Activated CD8-positive, alpha-beta T cell treated with anti-CD3 and anti-CD28 coated beads for 36 hours (primary cell): ENCODE measurements around the gene GHRHR. TPM values are rescaled to one million over a fixed set of nuclear protein-coding genes. Genes with fewer than 3 reads are reported as not detected.

Experiments used
- ATAC-seq: fragments of 200-7000 bp; cut with Tn5 transposase; one replicate; pipeline ENCODE4 v1.10.0; 2021; ENCODE audit warnings: mild to moderate bottlenecking, moderate library complexity
- CTCF ChIA-PET: fragments of 350-600 bp; sonication (Branson Sonifier 250); formaldehyde crosslinking; loops from one replicate; lab custom pipeline; 2021; ENCODE audit warnings: antibody characterized with exemption; lab: Charles Lee
- POLR2A ChIA-PET: fragments of 350-600 bp; sonication (Branson Sonifier 250); formaldehyde crosslinking; loops from one replicate; lab custom pipeline; 2021; ENCODE audit warnings: antibody characterized with exemption; lab: Charles Lee
- DNase-seq: peaks from one replicate; pipeline ENCODE4 v3.0.0-alpha.2; 2020
- H3K27ac Mint-ChIP-seq: one replicate; pipeline ENCODE4 v1.8.0; 2021; ENCODE audit warnings: mild to moderate bottlenecking, mixed read lengths
- H3K27me3 Mint-ChIP-seq: one replicate; pipeline ENCODE4 v1.8.0; 2021; ENCODE audit warnings: mixed read lengths
- H3K36me3 Mint-ChIP-seq: one replicate; pipeline ENCODE4 v1.8.0; 2021; ENCODE audit warnings: low read depth, mixed read lengths
- H3K4me1 Mint-ChIP-seq: one replicate; pipeline ENCODE4 v1.8.0; 2021; ENCODE audit warnings: low read depth, mixed read lengths
- H3K4me3 Mint-ChIP-seq: one replicate; pipeline ENCODE4 v1.8.0; 2021; ENCODE audit warnings: mild to moderate bottlenecking, moderate library complexity, mixed read lengths
- H3K9me3 Mint-ChIP-seq: one replicate; pipeline ENCODE4 v1.8.0; 2021; ENCODE audit warnings: mixed read lengths
- CTCF ChIP-seq: fragments of 200-600 bp; IDR thresholded peaks from one replicate; pipeline ENCODE4 v1.8.0; 2022; ENCODE audit warnings: antibody characterized with exemption, mild to moderate bottlenecking
- intact Hi-C: fragments of 100-400 bp; cut with micrococcal nuclease; formaldehyde crosslinking; loops from one replicate; pipeline ENCODE4 v1.10.0; 2022
- total RNA-seq, 2 experiments: library from RNA; stranded (reverse); gene quantifications; one replicate each; pipeline ENCODE4 v1.2.3, GENCODE V29; 2021

Gene GHRHR
- total RNA-seq, 2 experiments from 2014 or later = not detected

GRCh38 chr7:30992414-30992813 lies 28.7 kb downstream of the GHRHR start:
- intact Hi-C loops = no loop called here
- Mint-ChIP-seq H3K27ac (no peak overlapping the region), H3K27me3 (peaks cover 2% of the 10 kb centered on the region), H3K4me1 (no peaks in the 10 kb centered on the region), H3K4me3 (no peak overlapping the region), H3K36me3 (no peaks in the 10 kb centered on the region), H3K9me3 (no peaks in the 10 kb centered on the region)
- DNase-seq (no peak), ATAC-seq (no peak)
- TF ChIP-seq CTCF = no peak
- CTCF ChIA-PET = interaction anchor here (1.1 to 1.7 kb wide), 2 partner anchors 9 to 130 kb away, joined by 5 to 7 read pairs; no protein-coding TSS in a partner anchor
- POLR2A ChIA-PET = no interaction called here

- ATAC-seq = no peak
- ChIA-PET CTCF (interaction anchor here (1.1 to 3.4 kb wide), 3 partner anchors 11 to 140 kb away, joined by 3 to 16 read pairs (median 6); no protein-coding TSS in a partner anchor), POLR2A (no interaction called here)
- H3K27me3 Mint-ChIP-seq = no peaks in the 10 kb centered on the region
- no peaks in the 10 kb centered on the region for H3K9me3 Mint-ChIP-seq
- no peak overlapping the region for H3K27ac Mint-ChIP-seq
- DNase-seq = no peak
- no peaks in the 10 kb centered on the region for H3K4me1 Mint-ChIP-seq
- no peak overlapping the region for H3K4me3 Mint-ChIP-seq
- H3K36me3 Mint-ChIP-seq = no peaks in the 10 kb centered on the region
- no peak for TF ChIP-seq CTCF
- intact Hi-C loops = no loop called here
Measured at GRCh38 chr7:30994206-30995100, 30.7 kb downstream of the GHRHR start.

- POLR2A ChIA-PET = no interaction called here
- no peak for TF ChIP-seq CTCF
- Mint-ChIP-seq H3K27me3 (peaks cover 1% of the 10 kb centered on the region), H3K4me3 (no peak overlapping the region), H3K27ac (no peak overlapping the region), H3K9me3 (no peaks in the 10 kb centered on the region), H3K4me1 (no peaks in the 10 kb centered on the region), H3K36me3 (no peaks in the 10 kb centered on the region)
- intact Hi-C loops = no loop called here
- ATAC-seq (no peak), DNase-seq (no peak)
- CTCF ChIA-PET = interaction anchor here (1.1 to 3.4 kb wide), 2 partner anchors 12 to 127 kb away, joined by 3 to 16 read pairs; no protein-coding TSS in a partner anchor
Measured at GRCh38 chr7:30995536-30995935, 31.8 kb downstream of the GHRHR start.

- intact Hi-C loops = no loop called here
- Mint-ChIP-seq H3K36me3 (no peaks in the 10 kb centered on the region), H3K4me1 (no peaks in the 10 kb centered on the region), H3K4me3 (no peak overlapping the region), H3K27ac (no peak overlapping the region), H3K9me3 (no peaks in the 10 kb centered on the region), H3K27me3 (peaks cover 1% of the 10 kb centered on the region)
- POLR2A ChIA-PET = no interaction called here
- CTCF ChIA-PET = interaction anchor here (3.4 kb wide), 1 partner anchor 12 kb away, joined by 16 read pairs; no protein-coding TSS in a partner anchor
- no peak for TF ChIP-seq CTCF
- DNase-seq (no peak), ATAC-seq (no peak)
Measured at GRCh38 chr7:30996256-30996655, 32.5 kb downstream of the GHRHR start.

- no peak for TF ChIP-seq CTCF
- no peak for ATAC-seq
- CTCF ChIA-PET = interaction anchor here (1.1 to 3.4 kb wide), 2 partner anchors 13 kb away, joined by 4 to 16 read pairs; no protein-coding TSS in a partner anchor
- intact Hi-C loops = no loop called here
- H3K27ac Mint-ChIP-seq = no peak overlapping the region
- H3K27me3 Mint-ChIP-seq = peaks cover 1% of the 10 kb centered on the region
- DNase-seq = no peak
- H3K36me3 Mint-ChIP-seq = no peaks in the 10 kb centered on the region
- H3K9me3 Mint-ChIP-seq = no peaks in the 10 kb centered on the region
- no peak overlapping the region for H3K4me3 Mint-ChIP-seq
- no peaks in the 10 kb centered on the region for H3K4me1 Mint-ChIP-seq
- POLR2A ChIA-PET = no interaction called here
Measured at GRCh38 chr7:30996883-30997282, 33.1 kb downstream of the GHRHR start.
